ENCODE results near the gene OR11H6. TPM values are rescaled to one million over a fixed set of nuclear protein-coding genes. Genes with fewer than 3 reads are reported as not detected.
A peak's percentile ranks its signal among the peaks of the same experiment; 100 is the strongest.
"Not testable (repeated sequence)": the region's sequence is repeated elsewhere in the genome, so short reads cannot be mapped to it uniquely, and the experiment has no call there.

OR11H6 gene, protein sequence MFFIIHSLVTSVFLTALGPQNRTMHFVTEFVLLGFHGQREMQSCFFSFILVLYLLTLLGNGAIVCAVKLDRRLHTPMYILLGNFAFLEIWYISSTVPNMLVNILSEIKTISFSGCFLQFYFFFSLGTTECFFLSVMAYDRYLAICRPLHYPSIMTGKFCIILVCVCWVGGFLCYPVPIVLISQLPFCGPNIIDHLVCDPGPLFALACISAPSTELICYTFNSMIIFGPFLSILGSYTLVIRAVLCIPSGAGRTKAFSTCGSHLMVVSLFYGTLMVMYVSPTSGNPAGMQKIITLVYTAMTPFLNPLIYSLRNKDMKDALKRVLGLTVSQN
- not detected for total RNA-seq
- long read RNA-seq, result 0 reads

DNA sequence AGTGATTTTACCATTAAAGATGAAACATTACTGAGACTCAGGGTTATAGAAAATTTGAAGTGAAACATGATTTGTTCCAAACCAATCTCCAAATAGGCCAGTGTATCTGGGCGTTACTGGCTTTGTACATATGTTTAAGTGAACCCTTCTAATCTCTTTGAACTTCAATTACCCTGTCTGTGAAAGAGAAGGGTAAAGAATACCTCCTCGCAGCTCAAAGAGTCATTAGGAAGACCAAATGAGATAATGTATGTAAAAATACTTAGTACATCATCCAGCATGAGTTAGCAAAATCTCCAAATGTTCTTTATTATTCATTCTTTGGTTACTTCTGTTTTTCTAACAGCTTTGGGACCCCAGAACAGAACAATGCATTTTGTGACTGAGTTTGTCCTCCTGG is at the start of gene OR11H6:
OR11H6 (plus strand) TSS at position 301 of the 400 bp plus-strand sequence; CDS start at position 301, 0 bp downstream.
- no peak for DNase-seq
- H3K27me3 ChIP-seq (ENCODE audit: low read depth), result no peaks in the 10 kb centered on the region
- no peaks in the 10 kb centered on the region for H3K36me3 ChIP-seq
- intact Hi-C loops (cut with micrococcal nuclease), result no loop called here
- TF ChIP-seq, protein P1, sequence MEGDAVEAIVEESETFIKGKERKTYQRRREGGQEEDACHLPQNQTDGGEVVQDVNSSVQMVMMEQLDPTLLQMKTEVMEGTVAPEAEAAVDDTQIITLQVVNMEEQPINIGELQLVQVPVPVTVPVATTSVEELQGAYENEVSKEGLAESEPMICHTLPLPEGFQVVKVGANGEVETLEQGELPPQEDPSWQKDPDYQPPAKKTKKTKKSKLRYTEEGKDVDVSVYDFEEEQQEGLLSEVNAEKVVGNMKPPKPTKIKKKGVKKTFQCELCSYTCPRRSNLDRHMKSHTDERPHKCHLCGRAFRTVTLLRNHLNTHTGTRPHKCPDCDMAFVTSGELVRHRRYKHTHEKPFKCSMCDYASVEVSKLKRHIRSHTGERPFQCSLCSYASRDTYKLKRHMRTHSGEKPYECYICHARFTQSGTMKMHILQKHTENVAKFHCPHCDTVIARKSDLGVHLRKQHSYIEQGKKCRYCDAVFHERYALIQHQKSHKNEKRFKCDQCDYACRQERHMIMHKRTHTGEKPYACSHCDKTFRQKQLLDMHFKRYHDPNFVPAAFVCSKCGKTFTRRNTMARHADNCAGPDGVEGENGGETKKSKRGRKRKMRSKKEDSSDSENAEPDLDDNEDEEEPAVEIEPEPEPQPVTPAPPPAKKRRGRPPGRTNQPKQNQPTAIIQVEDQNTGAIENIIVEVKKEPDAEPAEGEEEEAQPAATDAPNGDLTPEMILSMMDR (IDR thresholded peaks at IDR 0.05; ENCODE audit: borderline replicate concordance), result no peak
- H3K4me1 ChIP-seq, result no peaks in the 10 kb centered on the region
- H3K4me3 ChIP-seq, result no peak within 1 kb of the TSS
- H3K9me3 ChIP-seq (replicated peaks), result no peaks in the 10 kb centered on the region
- no peak within 1 kb of the TSS for H3K27ac ChIP-seq (replicated peaks)

DNA sequence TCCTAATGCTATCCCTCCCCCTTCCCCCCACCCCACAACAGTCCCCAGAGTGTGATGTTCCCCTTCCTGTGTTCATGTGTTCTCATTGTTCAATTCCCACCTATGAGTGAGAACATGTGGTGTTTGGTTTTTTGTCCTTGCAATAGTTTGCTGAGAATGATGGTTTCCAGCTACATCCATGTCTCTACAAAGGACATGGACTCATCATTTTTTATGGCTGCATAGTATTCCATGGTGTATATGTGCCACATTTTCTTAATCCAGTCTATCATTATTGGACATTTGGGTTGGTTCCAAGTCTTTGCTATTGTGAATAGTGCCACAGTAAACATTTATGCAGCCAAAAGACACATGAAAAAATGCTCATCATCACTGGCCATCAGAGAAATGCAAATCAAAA is 49.3 kb upstream of the OR11H6 start:
- H3K27me3 ChIP-seq (ENCODE audit: low read depth); H3K36me3 ChIP-seq; H3K4me3 ChIP-seq; H3K27ac ChIP-seq (replicated peaks); H3K4me1 ChIP-seq; intact Hi-C loops (cut with micrococcal nuclease); H3K9me3 ChIP-seq (replicated peaks); DNase-seq: not testable (repeated sequence)

DNA sequence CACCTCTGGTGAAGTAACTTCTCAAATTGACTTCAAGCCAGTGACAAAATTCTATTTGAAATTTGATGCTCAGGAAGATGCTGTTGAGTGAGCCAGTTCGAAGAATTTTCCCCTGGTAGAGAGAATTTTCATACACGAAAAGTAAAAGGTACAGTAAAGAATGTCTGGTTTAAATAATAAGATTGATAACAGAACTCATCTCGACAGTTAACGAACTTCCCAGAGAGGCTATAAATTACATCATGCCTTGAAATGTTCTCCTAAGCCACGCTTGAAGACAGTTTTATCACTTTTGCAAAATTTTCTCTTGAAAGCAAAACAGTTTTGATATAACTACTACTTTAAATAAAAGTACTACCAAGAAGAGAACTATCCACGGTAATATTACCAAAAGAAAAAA is 47.2 kb upstream of the OR11H6 start:
- TF ChIP-seq, protein P1 (IDR thresholded peaks at IDR 0.05; ENCODE audit: borderline replicate concordance), result no peak
- no peak for DNase-seq
- Histone ChIP-seq H3K27ac (replicated peaks) (no peak overlapping the region), H3K4me1 (no peaks in the 10 kb centered on the region), H3K27me3 (ENCODE audit: low read depth) (peaks cover 4% of the 10 kb centered on the region), H3K9me3 (replicated peaks) (no peaks in the 10 kb centered on the region), H3K36me3 (no peaks in the 10 kb centered on the region), H3K4me3 (no peak overlapping the region)
- intact Hi-C loops (cut with micrococcal nuclease), result no loop called here

DNA sequence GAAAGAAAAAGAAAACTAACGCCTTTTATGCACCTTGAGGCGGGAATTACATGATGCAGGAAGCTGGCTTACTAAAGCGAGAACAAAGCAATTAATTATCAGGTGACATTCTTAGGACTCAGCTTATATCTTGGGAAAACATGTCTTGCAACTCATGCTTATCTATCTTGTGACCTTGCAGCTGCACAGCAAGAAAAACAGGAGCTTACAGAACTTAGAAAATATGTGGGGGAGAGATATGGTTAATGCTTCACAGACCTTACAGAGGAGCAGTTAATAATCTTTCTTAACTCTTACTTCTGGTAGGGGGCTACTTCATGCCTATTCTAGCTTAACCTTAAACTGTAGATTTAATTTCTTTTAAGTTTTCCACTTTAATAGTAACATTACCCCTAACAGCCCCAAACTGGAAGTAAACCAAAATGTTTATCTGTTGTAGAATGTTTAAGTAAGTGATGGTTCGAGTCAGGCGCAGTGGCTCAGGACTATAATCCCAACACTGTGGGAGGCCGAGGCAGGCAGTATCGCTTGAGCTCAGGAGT is 46.0 kb upstream of the OR11H6 start:
- Histone ChIP-seq H3K27me3 (ENCODE audit: low read depth) (peaks cover 4% of the 10 kb centered on the region), H3K27ac (replicated peaks) (no peak overlapping the region), H3K36me3 (no peaks in the 10 kb centered on the region), H3K4me3 (no peak overlapping the region), H3K9me3 (replicated peaks) (no peaks in the 10 kb centered on the region), H3K4me1 (no peaks in the 10 kb centered on the region)
- TF ChIP-seq, protein P1 (IDR thresholded peaks at IDR 0.05; ENCODE audit: borderline replicate concordance), result no peak
- DNase-seq, result no peak
- intact Hi-C loops (cut with micrococcal nuclease), result no loop called here

DNA sequence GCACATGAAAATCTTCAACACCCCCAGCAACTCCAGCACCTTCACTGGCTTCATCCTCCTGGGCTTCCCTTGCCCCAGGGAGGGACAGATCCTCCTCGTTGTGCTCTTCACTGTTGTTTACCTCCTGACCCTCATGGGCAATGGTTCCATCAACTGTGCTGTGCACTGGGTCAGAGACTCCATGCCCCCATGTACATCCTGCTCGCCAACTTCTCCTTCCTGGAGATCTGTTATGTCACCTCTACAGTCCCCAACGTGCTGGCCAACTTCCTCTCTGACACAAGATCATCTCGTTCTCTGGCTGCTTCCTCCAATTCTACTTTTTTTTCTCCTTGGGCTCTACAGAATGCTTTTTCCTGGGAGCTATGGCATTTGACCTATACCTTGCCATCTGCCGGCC is 44.3 kb upstream of the OR11H6 start:
- Histone ChIP-seq H3K9me3 (replicated peaks) (no peaks in the 10 kb centered on the region), H3K4me1 (no peaks in the 10 kb centered on the region), H3K36me3 (no peaks in the 10 kb centered on the region), H3K4me3 (no peak overlapping the region), H3K27me3 (ENCODE audit: low read depth) (peaks cover 4% of the 10 kb centered on the region), H3K27ac (replicated peaks) (no peak overlapping the region)
- DNase-seq, result peak; percentile 13
- TF ChIP-seq, protein P1 (IDR thresholded peaks at IDR 0.05; ENCODE audit: borderline replicate concordance), result no peak
- intact Hi-C loops (cut with micrococcal nuclease), result no loop called here

DNA sequence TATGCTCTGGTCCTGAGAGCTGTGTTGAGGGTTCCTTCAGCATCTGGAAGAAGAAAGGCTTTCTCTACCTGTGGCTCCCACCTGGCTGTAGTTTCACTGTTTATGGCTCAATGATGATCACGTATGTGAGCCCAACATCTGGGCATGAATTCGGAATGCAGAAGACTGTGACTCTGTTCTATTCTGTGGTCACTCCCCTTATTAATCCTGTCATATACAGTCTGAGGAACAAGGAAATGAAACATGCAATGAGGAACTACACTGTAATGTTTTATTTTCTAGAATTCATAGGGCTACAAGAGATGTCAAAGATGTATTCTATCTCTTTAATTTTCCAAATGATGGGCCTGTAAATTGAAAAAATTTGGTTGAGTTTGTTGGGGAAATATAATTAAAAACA is 43.6 kb upstream of the OR11H6 start:
- Histone ChIP-seq H3K4me1 (no peaks in the 10 kb centered on the region), H3K9me3 (replicated peaks) (no peaks in the 10 kb centered on the region), H3K4me3 (no peak overlapping the region), H3K27ac (replicated peaks) (no peak overlapping the region), H3K27me3 (ENCODE audit: low read depth) (peaks cover 4% of the 10 kb centered on the region), H3K36me3 (no peaks in the 10 kb centered on the region)
- intact Hi-C loops (cut with micrococcal nuclease), result no loop called here
- TF ChIP-seq, protein P1 (IDR thresholded peaks at IDR 0.05; ENCODE audit: borderline replicate concordance), result no peak
- no peak for DNase-seq

All from left ventricle myocardium inferior (tissue), 1 donor.